Measurements from ENCODE around the gene NAGPA. TPM values are rescaled to one million over a fixed set of nuclear protein-coding genes. Genes with fewer than 3 reads are reported as not detected.

The NAGPA gene
- total and polyA plus RNA-seq, 2 of the 13 experiments (the other 11 are each of a cell fraction or from before 2014, with no cell fraction given): 27.1 to 60.3 TPM

- TF ChIP-seq LCORL (IDR thresholded peaks at IDR 0.05) (no peak), LCORL (CRISPR knock-in tag; IDR thresholded peaks at IDR 0.05) (no peak), ZNF607 (CRISPR knock-in tag; IDR thresholded peaks at IDR 0.05; ENCODE audit: borderline replicate concordance) (no peak), KDM4B (CRISPR knock-in tag; IDR thresholded peaks at IDR 0.05) (0 out of 2 replicates have a peak, but pooled peaks have one; percentile 3), ELF4 (CRISPR knock-in tag; IDR thresholded peaks at IDR 0.05; ENCODE audit: borderline replicate concordance) (no peak), ZNF710 (CRISPR knock-in tag; IDR thresholded peaks at IDR 0.05; ENCODE audit: borderline replicate concordance) (no peak; the same call in 1 of the 2 replicates), EP300 (IDR thresholded peaks at IDR 0.05; ENCODE audit: low read depth in 2 of 2, low read length in 2 of 2) (no peak), EP300 (CRISPR knock-in tag; IDR thresholded peaks at IDR 0.05; ENCODE audit: borderline replicate concordance) (no peak), ARID4A (CRISPR knock-in tag; IDR thresholded peaks at IDR 0.05; ENCODE audit: borderline replicate concordance) (no peak; the same call in 1 of the 2 replicates), PAWR (CRISPR knock-in tag; IDR thresholded peaks at IDR 0.05; ENCODE audit: borderline replicate concordance) (no peak), PHB2 (IDR thresholded peaks at IDR 0.05; ENCODE audit: partially characterized antibody) (no peak), ZBTB34 (CRISPR knock-in tag; IDR thresholded peaks at IDR 0.05) (no peak), DR1 (CRISPR knock-in tag; IDR thresholded peaks at IDR 0.05) (no peak), ZKSCAN1 (IDR thresholded peaks at IDR 0.05; ENCODE audit: low read length) (no peak), KDM1A (CRISPR knock-in tag; IDR thresholded peaks at IDR 0.05) (0 out of 2 replicates have a peak, but pooled peaks have one; percentile 17), MLLT10 (CRISPR knock-in tag; IDR thresholded peaks at IDR 0.05) (no peak), MAX (IDR thresholded peaks at IDR 0.05) (no peak), PTBP1 (IDR thresholded peaks at IDR 0.05; ENCODE audit: low read depth, low read length, poor library complexity, severe bottlenecking) (no peak), ZNF816 (CRISPR knock-in tag; IDR thresholded peaks at IDR 0.05; ENCODE audit: borderline replicate concordance) (no peak), ZNF878 (CRISPR knock-in tag; IDR thresholded peaks at IDR 0.05) (no peak), RCOR2 (CRISPR knock-in tag; IDR thresholded peaks at IDR 0.05) (no peak), CHD4 (IDR thresholded peaks at IDR 0.05; ENCODE audit: borderline replicate concordance, low read length) (peak; percentile 82), SAFB2 (CRISPR knock-in tag; IDR thresholded peaks at IDR 0.05; ENCODE audit: borderline replicate concordance, low read depth) (no peak), IRF2 (CRISPR knock-in tag; IDR thresholded peaks at IDR 0.05) (no peak), ZNF749 (CRISPR knock-in tag; IDR thresholded peaks at IDR 0.05; ENCODE audit: borderline replicate concordance) (no peak)
Measured at GRCh38 chr16:5035909-5036227, 2.1 kb upstream of the NAGPA start (continued).

All from HepG2 (cell line).